ENCODE data around the gene VILL. TPM values are rescaled to one million over a fixed set of nuclear protein-coding genes. Genes with fewer than 3 reads are reported as not detected.

VILL gene
- total and polyA plus RNA-seq, 10 donors, result 14.4 to 23.4 (median 17.3) TPM

DNA sequence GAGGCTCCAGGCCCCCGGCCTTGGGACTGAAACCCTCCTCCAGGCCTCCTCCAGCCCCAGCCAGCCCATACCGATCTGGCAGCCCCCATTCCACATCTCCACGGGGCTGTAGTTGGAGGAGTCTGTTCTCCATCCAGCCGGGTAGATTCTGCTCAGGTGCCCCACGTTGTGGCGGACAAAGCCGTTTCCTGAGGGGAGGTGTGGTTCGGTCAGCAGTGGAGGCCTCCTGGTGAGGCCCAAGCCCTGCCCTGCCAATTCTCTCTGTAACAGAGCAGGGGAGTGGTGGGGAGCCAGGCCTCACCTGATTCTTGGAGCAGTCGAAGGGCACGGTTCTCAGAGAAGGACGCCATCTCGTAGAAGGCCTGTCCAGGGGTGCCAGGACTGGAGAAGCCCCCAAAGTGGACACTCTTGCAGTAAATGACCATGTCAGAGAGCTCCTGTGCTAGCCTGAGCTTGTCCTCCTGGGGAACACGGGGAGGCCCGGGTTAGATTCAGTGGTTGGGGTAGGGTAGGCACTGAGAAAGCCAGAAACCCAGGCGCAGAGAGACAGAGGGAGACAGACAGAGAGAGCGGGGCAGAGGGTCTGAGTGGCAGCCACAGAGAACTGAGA is 18.5 kb downstream of the VILL start:
- Histone ChIP-seq H3K27ac (no peak overlapping the region), H3K9me3 (no peaks in the 10 kb centered on the region), H3K36me3 (peaks cover 0 to 70% (median 36%) of the 10 kb centered on the region in 6 donors), H3K27me3 (replicated peaks in 1 of 7) (no peaks in the 10 kb centered on the region), H3K4me1 (peaks cover 0 to 15% (median 3%) of the 10 kb centered on the region in 6 donors), H3K4me3 (no peak overlapping the region)
- DNase-seq, result no peak
- intact Hi-C loops (cut with DNase I; ENCODE audit: low total_unique reads), result no loop called here
- WGBS, 5 donors, result 79 to 92% (median 87%) methylated on average over 13 to 16 of the region's 16 CpGs
- TF ChIP-seq POLR2A (IDR thresholded peaks at IDR 0.05), result no peak

DNA sequence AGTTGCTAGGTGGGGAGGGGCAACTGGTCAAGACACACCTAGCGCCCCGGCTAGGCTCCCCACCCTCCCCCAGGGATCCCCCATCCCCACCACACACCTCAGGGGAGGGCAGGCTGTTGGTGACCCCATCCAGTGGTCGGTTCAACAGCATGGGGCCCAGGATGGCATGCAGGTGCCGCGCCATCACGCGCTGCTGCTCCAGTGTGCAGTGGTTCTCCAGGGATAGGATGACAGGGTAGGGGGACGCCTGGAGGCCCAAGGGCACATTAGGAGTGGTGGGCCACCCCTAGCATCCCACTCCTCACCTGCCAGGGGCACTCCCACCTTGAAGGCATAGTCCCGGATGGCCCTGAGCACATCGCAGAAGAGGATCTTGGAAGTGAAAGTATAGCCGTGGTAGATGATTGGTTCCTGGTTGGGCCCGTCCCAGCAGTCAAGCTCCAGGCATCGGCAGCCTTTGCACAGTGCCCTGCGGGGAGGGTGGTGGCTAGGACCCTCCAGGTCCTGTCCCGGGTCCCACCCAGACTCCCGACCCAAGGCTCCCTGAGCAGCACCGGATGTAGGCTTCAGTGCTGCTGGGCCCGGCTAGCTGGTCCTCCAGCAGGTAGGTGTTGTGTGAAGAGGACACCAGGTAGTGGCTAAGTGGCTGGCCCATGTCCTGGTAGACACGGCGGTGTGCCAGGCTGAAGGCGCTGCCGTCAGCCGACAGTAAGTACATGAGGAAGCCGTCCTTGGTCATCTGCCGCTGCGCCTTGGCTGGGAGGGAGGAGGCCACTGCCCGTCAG is 19.4 kb downstream of the VILL start:
- intact Hi-C loops (cut with DNase I; ENCODE audit: low total_unique reads), result no loop called here
- H3K9me3 ChIP-seq, result no peaks in the 10 kb centered on the region
- no peaks in the 10 kb centered on the region for H3K27me3 ChIP-seq (replicated peaks in 1 of 7)
- H3K4me1 ChIP-seq, result peaks cover 0 to 11% (median 0%) of the 10 kb centered on the region in 6 donors
- peaks cover 0 to 78% (median 39%) of the 10 kb centered on the region in 6 donors for H3K36me3 ChIP-seq
- H3K27ac ChIP-seq, result no peak overlapping the region
- TF ChIP-seq CTCF (IDR thresholded peaks at IDR 0.05 in 8 of 11, conservative IDR thresholded peaks at IDR 0.05 in 3 of 11), result no peak
- TF ChIP-seq POLR2A (IDR thresholded peaks at IDR 0.05), result no peak
- peak; percentile 34 to 71 (median 40) for TF ChIP-seq POLR2AphosphoS5 (IDR thresholded peaks at IDR 0.05)
- no peak overlapping the region for H3K4me3 ChIP-seq
- WGBS, 5 donors, result 83 to 92% (median 92%) methylated on average over 5 to 27 of the region's 27 CpGs
- peak; percentile 71 for DNase-seq

GRCh38 chr3:38011111-38011510 is 20.5 kb downstream of the VILL start:
- H3K4me1 ChIP-seq, result peaks cover 0 to 11% (median 0%) of the 10 kb centered on the region in 6 donors
- peaks cover 0 to 7% (median 4%) of the 10 kb centered on the region in 8 donors for H3K9me3 ChIP-seq
- H3K4me3 ChIP-seq, result no peak overlapping the region
- TF ChIP-seq POLR2AphosphoS5 (IDR thresholded peaks at IDR 0.05), result peak; percentile 14 to 66 (median 25)
- TF ChIP-seq POLR2A (IDR thresholded peaks at IDR 0.05), result no peak
- H3K27me3 ChIP-seq (replicated peaks in 1 of 7), result no peaks in the 10 kb centered on the region
- WGBS, 5 donors, result 81 to 94% (median 90%) methylated on average over 9 to 21 of the region's 21 CpGs
- peaks cover 0 to 78% (median 42%) of the 10 kb centered on the region in 6 donors for H3K36me3 ChIP-seq
- DNase-seq, result peak; percentile 72
- intact Hi-C loops (cut with DNase I; ENCODE audit: low total_unique reads), result no loop called here
- H3K27ac ChIP-seq, result no peak overlapping the region

GRCh38 chr3:38015485-38015884 is 24.9 kb downstream of the VILL start:
- no peak overlapping the region for H3K27ac ChIP-seq
- TF ChIP-seq POLR2A (IDR thresholded peaks at IDR 0.05), result no peak
- TF ChIP-seq POLR2AphosphoS5 (IDR thresholded peaks at IDR 0.05), result no peak
- 72 to 97% (median 90%) methylated on average over 3 of the region's 3 CpGs for WGBS, 5 donors
- H3K36me3 ChIP-seq, result peaks cover 0 to 80% (median 40%) of the 10 kb centered on the region in 6 donors
- DNase-seq, result no peak
- intact Hi-C loops (cut with DNase I; ENCODE audit: low total_unique reads), result no loop called here
- peaks cover 0 to 13% (median 11%) of the 10 kb centered on the region in 8 donors for H3K9me3 ChIP-seq
- no peaks in the 10 kb centered on the region for H3K27me3 ChIP-seq (replicated peaks in 1 of 7)
- peaks cover 0 to 20% (median 0%) of the 10 kb centered on the region in 6 donors for H3K4me1 ChIP-seq
- no peak overlapping the region for H3K4me3 ChIP-seq

DNA sequence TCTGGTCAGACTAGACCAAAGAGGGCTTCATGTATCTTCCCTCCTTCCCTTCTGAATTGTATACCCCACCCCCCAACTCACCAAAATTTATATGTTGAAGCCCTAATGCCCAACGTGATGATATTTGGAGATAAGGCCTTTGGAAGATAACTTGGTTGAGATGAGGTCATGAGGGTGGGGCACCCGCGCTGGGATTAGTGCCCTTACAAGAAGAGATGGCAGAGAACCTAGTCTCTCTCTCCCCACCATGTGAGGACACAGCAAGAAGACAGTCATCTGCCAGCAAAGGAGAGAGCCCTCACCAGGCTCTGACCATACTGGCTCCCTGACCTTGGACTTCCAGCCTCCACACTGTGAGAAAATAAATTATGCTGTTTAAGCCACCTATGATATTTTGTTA is 25.4 kb downstream of the VILL start:
- H3K27ac ChIP-seq, result no peak overlapping the region
- 83 to 96% (median 91%) methylated on average over 3 of the region's 3 CpGs for WGBS, 5 donors
- intact Hi-C loops (cut with DNase I; ENCODE audit: low total_unique reads), result no loop called here

More for the DNA sequence above, 25.4 kb downstream of the VILL start:
- Histone ChIP-seq H3K36me3 (peaks cover 0 to 75% (median 40%) of the 10 kb centered on the region in 6 donors), H3K4me1 (peaks cover 0 to 25% (median 0%) of the 10 kb centered on the region in 6 donors), H3K27me3 (replicated peaks in 1 of 7) (no peaks in the 10 kb centered on the region), H3K4me3 (no peak overlapping the region), H3K9me3 (peaks cover 0 to 13% (median 11%) of the 10 kb centered on the region in 8 donors)
- DNase-seq, result no peak
- TF ChIP-seq POLR2A (IDR thresholded peaks at IDR 0.05) (no peak), CTCF (IDR thresholded peaks at IDR 0.05 in 8 of 11, conservative IDR thresholded peaks at IDR 0.05 in 3 of 11) (no peak)
